ENCODE data around the gene TTLL5. TPM values are rescaled to one million over a fixed set of nuclear protein-coding genes. Genes with fewer than 3 reads are reported as not detected.

Gene TTLL5
- total RNA-seq, 8 experiments from 2014 or later = 10.7 to 35.7 (median 17.2) TPM

- 63 to 100% (median 71%) methylated on average over 1 of the region's 1 CpG; no CpG with 5 or more reads in 7 of the 10 experiments for WGBS, 10 experiments
- in situ Hi-C loops (cut with MboI; ENCODE audit: low pct_unique_long_range_greater_than_20kb in 2 of 9, low sequenced_read_pairs in 9 of 9, unreplicated experiment in 9 of 9) = no loop called here
- no peak overlapping the region for H3K27ac ChIP-seq
- H3K4me1 ChIP-seq (replicated peaks in 1 of 2) = no peaks in the 10 kb centered on the region
- no peak overlapping the region for H3K4me3 ChIP-seq
- no peak for ATAC-seq (replicated peaks in 6 of 8)
These were observed 278.2 kb downstream of the TTLL5 start for GRCh38 chr14:75939200-75939599.

DNA sequence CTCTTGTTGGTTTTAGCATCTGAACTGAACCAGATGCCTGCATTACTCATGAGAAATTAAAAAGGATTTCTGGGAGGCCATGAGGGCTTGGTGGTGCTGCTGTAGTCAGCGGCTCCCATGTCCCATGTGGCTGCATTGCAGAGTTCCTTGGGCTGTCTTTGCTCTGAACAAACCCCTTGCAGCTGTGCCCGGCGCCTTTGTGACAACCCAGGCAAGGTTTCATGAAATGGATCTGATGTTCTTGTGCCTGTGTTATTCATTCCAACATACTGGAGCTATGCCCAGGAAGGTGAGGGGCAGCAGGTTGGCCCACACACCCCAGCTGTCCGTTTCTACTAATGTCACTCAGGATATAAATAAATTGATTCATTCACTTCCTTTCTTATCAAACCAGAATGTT lies 280.0 kb downstream of the TTLL5 start:
- Histone ChIP-seq H3K27ac (no peak overlapping the region), H3K4me3 (no peak overlapping the region), H3K4me1 (replicated peaks in 1 of 2) (no peaks in the 10 kb centered on the region)
- 33 to 100% (median 97%) methylated on average over 1 to 4 of the region's 4 CpGs; no CpG with 5 or more reads in 1 of the 10 experiments for WGBS, 10 experiments
- in situ Hi-C loops (cut with MboI; ENCODE audit: low pct_unique_long_range_greater_than_20kb in 2 of 9, low sequenced_read_pairs in 9 of 9, unreplicated experiment in 9 of 9) = no loop called here
- peak in 2 of 8 experiments; percentile 27 to 31 for ATAC-seq (replicated peaks in 6 of 8)

- in situ Hi-C loops (cut with MboI; ENCODE audit: low pct_unique_long_range_greater_than_20kb in 2 of 9, low sequenced_read_pairs in 9 of 9, unreplicated experiment in 9 of 9) = no loop called here
- Histone ChIP-seq H3K27ac (no peak overlapping the region), H3K4me1 (replicated peaks in 1 of 2) (no peaks in the 10 kb centered on the region), H3K4me3 (no peak overlapping the region)
- 74 to 100% (median 96%) methylated on average over 1 to 3 of the region's 4 CpGs; no CpG with 5 or more reads in 4 of the 10 experiments for WGBS, 10 experiments
- no peak for ATAC-seq (replicated peaks in 6 of 8)
These were observed 283.7 kb downstream of the TTLL5 start for GRCh38 chr14:75944607-75945241.

DNA sequence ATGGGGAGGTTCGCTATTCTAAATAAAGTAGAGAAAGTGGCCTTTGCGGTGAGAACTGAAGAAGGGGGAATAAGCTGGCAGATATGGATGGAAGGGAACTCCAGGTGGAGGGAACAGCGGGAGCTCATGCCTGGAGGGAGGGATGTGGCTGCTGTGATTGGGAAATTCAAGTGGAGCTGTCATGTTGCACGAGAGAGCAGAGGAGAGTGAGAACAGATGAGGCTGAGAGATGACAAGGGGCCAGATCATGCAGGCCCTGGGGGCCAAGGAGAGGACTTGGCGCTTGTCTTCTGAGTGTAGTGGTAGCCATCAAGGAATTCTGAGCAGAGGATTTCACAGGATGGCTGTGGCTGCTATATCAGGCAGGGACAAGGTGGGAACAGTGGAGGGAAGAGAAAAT lies 285.7 kb downstream of the TTLL5 start:
- 72 to 100% (median 83%) methylated on average over 1 to 5 of the region's 5 CpGs for WGBS, 10 experiments
- no peaks in the 10 kb centered on the region for H3K4me1 ChIP-seq (replicated peaks in 1 of 2)
- in situ Hi-C loops (cut with MboI; ENCODE audit: low pct_unique_long_range_greater_than_20kb in 2 of 9, low sequenced_read_pairs in 9 of 9, unreplicated experiment in 9 of 9) = no loop called here
- ATAC-seq (replicated peaks in 6 of 8) = no peak
- H3K4me3 ChIP-seq = no peak overlapping the region
- H3K27ac ChIP-seq = no peak overlapping the region

GRCh38 chr14:75952489-75952888 lies 291.4 kb downstream of the TTLL5 start:
- in situ Hi-C loops (cut with MboI; ENCODE audit: low pct_unique_long_range_greater_than_20kb in 2 of 9, low sequenced_read_pairs in 9 of 9, unreplicated experiment in 9 of 9) = loop anchor here in 1 of 9 experiments (25.0 kb wide), 1 partner anchor 240 kb away; no protein-coding TSS in a partner anchor
- no peak for ATAC-seq (replicated peaks in 6 of 8)
- Histone ChIP-seq H3K4me1 (replicated peaks in 1 of 2) (no peaks in the 10 kb centered on the region), H3K4me3 (no peak overlapping the region), H3K27ac (no peak overlapping the region)
- 84 to 100% (median 96%) methylated on average over 2 to 3 of the region's 3 CpGs for WGBS, 10 experiments

DNA sequence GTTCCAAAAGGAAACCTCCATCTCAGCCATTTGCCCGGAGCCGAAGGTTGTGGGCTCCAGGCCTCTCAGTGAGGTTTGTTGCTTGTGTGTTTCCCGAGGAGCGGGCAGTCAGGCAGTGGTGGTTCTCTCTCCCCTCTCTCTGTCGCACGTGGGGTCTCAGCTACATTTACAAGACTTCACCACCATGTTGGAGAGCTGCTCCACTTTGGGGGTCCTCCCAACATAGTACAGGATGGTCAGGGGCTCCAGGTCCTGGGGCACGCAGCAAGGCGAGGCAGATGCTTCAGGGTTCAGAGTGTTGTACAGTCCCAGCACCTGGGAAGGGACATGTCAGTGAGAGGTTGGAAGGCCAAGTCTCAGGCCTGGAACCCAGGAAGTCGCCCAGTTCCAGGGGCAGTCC lies 298.0 kb downstream of the TTLL5 start:
- ATAC-seq (replicated peaks in 6 of 8) = no peak
- Histone ChIP-seq H3K4me1 (replicated peaks in 1 of 2) (no peaks in the 10 kb centered on the region), H3K27ac (no peak overlapping the region), H3K4me3 (no peak overlapping the region)
- in situ Hi-C loops (cut with MboI; ENCODE audit: low pct_unique_long_range_greater_than_20kb in 2 of 9, low sequenced_read_pairs in 9 of 9, unreplicated experiment in 9 of 9) = loop anchor here in 1 of 9 experiments (25.0 kb wide), 1 partner anchor 247 kb away; no protein-coding TSS in a partner anchor
- 80 to 100% (median 88%) methylated on average over 1 to 5 of the region's 9 CpGs; no CpG with 5 or more reads in 4 of the 10 experiments for WGBS, 10 experiments

GRCh38 chr14:75960231-75960630 lies 299.2 kb downstream of the TTLL5 start:
- H3K4me3 ChIP-seq = no peak overlapping the region
- 80 to 100% (median 93%) methylated on average over 1 to 4 of the region's 6 CpGs; no CpG with 5 or more reads in 3 of the 10 experiments for WGBS, 10 experiments
- ATAC-seq (replicated peaks in 6 of 8) = no peak
- in situ Hi-C loops (cut with MboI; ENCODE audit: low pct_unique_long_range_greater_than_20kb in 2 of 9, low sequenced_read_pairs in 9 of 9, unreplicated experiment in 9 of 9) = loop anchor here in 1 of 9 experiments (25.0 kb wide), 1 partner anchor 248 kb away; no protein-coding TSS in a partner anchor
- no peaks in the 10 kb centered on the region for H3K4me1 ChIP-seq (replicated peaks in 1 of 2)
- H3K27ac ChIP-seq = no peak overlapping the region

DNA sequence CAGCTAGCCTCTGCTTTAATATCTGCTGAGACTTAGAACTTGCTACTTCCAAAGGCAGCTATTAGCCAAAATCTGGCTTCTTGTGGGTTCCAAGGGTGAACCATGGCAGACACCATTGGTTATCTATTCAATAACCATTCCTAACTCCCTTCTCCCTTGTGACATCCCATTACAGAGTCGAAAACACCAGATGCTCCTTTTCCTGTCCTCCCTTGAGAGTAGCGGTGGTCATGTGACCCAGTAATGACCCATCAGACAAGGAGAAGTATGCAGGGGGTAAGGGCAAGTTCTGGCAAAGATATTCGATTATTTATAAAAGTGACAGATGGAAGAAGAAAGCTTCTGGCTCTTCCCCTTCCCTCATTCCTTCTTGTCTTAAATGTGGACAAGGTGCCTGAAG lies 300.6 kb downstream of the TTLL5 start:
- H3K4me3 ChIP-seq = no peak overlapping the region
- no peak for ATAC-seq (replicated peaks in 6 of 8)
- no peaks in the 10 kb centered on the region for H3K4me1 ChIP-seq (replicated peaks in 1 of 2)
- 68 to 90% (median 83%) methylated on average over 3 of the region's 3 CpGs; no CpG with 5 or more reads in 4 of the 10 experiments for WGBS, 10 experiments
- in situ Hi-C loops (cut with MboI; ENCODE audit: low pct_unique_long_range_greater_than_20kb in 2 of 9, low sequenced_read_pairs in 9 of 9, unreplicated experiment in 9 of 9) = loop anchor here in 1 of 9 experiments (25.0 kb wide), 1 partner anchor 249 kb away; no protein-coding TSS in a partner anchor
- H3K27ac ChIP-seq = no peak overlapping the region

DNA sequence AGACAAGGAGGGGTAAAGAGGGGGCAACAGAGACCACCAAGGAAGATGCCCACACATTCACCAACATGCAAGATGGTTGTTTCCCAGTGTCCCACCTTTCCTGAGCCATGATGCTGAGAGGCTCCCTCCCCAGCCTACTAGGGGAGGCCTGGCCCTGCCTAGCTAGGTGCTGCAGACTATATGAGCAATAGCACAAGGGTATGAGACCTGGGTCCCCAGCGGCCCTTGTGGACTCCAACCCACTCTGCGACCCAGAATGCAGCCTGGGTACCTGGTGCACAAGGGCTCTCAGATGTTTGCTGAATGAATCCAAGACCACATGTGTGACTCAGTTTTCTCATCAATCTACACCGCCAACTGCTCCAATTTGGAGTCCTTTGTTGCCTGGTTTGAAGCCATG lies 306.8 kb downstream of the TTLL5 start:
- in situ Hi-C loops (cut with MboI; ENCODE audit: low pct_unique_long_range_greater_than_20kb in 2 of 9, low sequenced_read_pairs in 9 of 9, unreplicated experiment in 9 of 9) = loop anchor here in 1 of 9 experiments (25.0 kb wide), 1 partner anchor 256 kb away; no protein-coding TSS in a partner anchor
- Histone ChIP-seq H3K27ac (no peak overlapping the region), H3K4me1 (replicated peaks in 1 of 2) (no peaks in the 10 kb centered on the region), H3K4me3 (no peak overlapping the region)
- WGBS, 10 experiments = 80 to 100% (median 100%) methylated on average over 1 to 2 of the region's 3 CpGs; no CpG with 5 or more reads in 6 of the 10 experiments
- no peak for ATAC-seq (replicated peaks in 6 of 8)

- in situ Hi-C loops (cut with MboI; ENCODE audit: low pct_unique_long_range_greater_than_20kb in 2 of 9, low sequenced_read_pairs in 9 of 9, unreplicated experiment in 9 of 9) = loop anchor here in 1 of 9 experiments (25.0 kb wide), 1 partner anchor 256 kb away; no protein-coding TSS in a partner anchor
- H3K27ac ChIP-seq = no peak overlapping the region
- peak in 3 of 8 experiments; percentile 48 to 80 (median 52) for ATAC-seq (replicated peaks in 6 of 8)
- peaks cover 0 to 3% of the 10 kb centered on the region in 2 donors for H3K4me1 ChIP-seq (replicated peaks in 1 of 2)
- 10 to 80% (median 74%) methylated on average over 1 to 4 of the region's 4 CpGs; no CpG with 5 or more reads in 5 of the 10 experiments for WGBS, 10 experiments
- no peak overlapping the region for H3K4me3 ChIP-seq
These were observed 307.4 kb downstream of the TTLL5 start for GRCh38 chr14:75968456-75968855.

- H3K27ac ChIP-seq = no peak overlapping the region
- in situ Hi-C loops (cut with MboI; ENCODE audit: low pct_unique_long_range_greater_than_20kb in 2 of 9, low sequenced_read_pairs in 9 of 9, unreplicated experiment in 9 of 9) = loop anchor here in 1 of 9 experiments (25.0 kb wide), 1 partner anchor 257 kb away; no protein-coding TSS in a partner anchor
- no peak for ATAC-seq (replicated peaks in 6 of 8)
- no peak overlapping the region for H3K4me3 ChIP-seq
- 0 to 100% (median 83%) methylated on average over 1 to 4 of the region's 4 CpGs; no CpG with 5 or more reads in 1 of the 10 experiments for WGBS, 10 experiments
- peaks cover 0 to 3% of the 10 kb centered on the region in 2 donors for H3K4me1 ChIP-seq (replicated peaks in 1 of 2)
These were observed 308.1 kb downstream of the TTLL5 start for GRCh38 chr14:75969126-75969525.

GRCh38 chr14:75969891-75970290 lies 308.8 kb downstream of the TTLL5 start:
- peaks cover 0 to 3% of the 10 kb centered on the region in 2 donors for H3K4me1 ChIP-seq (replicated peaks in 1 of 2)
- WGBS, 10 experiments = 67 to 95% (median 73%) methylated on average over 3 to 7 of the region's 8 CpGs; no CpG with 5 or more reads in 5 of the 10 experiments
- no peak overlapping the region for H3K27ac ChIP-seq
- ATAC-seq (replicated peaks in 6 of 8) = peak in 1 of 8 experiments; percentile 33
- in situ Hi-C loops (cut with MboI; ENCODE audit: low pct_unique_long_range_greater_than_20kb in 2 of 9, low sequenced_read_pairs in 9 of 9, unreplicated experiment in 9 of 9) = loop anchor here in 3 of 9 experiments (10.0 to 25.0 kb wide), 3 partner anchors 55 to 258 kb away; no protein-coding TSS in a partner anchor
- no peak overlapping the region for H3K4me3 ChIP-seq

- Histone ChIP-seq H3K4me1 (replicated peaks in 1 of 2) (peaks cover 0 to 3% of the 10 kb centered on the region in 2 donors), H3K27ac (no peak overlapping the region), H3K4me3 (no peak overlapping the region)
- no peak for ATAC-seq (replicated peaks in 6 of 8)
- 80 to 100% (median 91%) methylated on average over 1 to 7 of the region's 9 CpGs; no CpG with 5 or more reads in 2 of the 10 experiments for WGBS, 10 experiments
- in situ Hi-C loops (cut with MboI; ENCODE audit: low pct_unique_long_range_greater_than_20kb in 2 of 9, low sequenced_read_pairs in 9 of 9, unreplicated experiment in 9 of 9) = loop anchor here in 3 of 9 experiments (10.0 to 25.0 kb wide), 3 partner anchors 56 to 259 kb away; no protein-coding TSS in a partner anchor
These were observed 309.9 kb downstream of the TTLL5 start for GRCh38 chr14:75970989-75971388.

Measured in motor neuron (in vitro differentiated cells).